K562 (cell line): Measurements from ENCODE around the gene COPG2. TPM values are rescaled to one million over a fixed set of nuclear protein-coding genes. Genes with fewer than 3 reads are reported as not detected.

ENCODE experiments used
- ATAC-seq: fragments of 200-7000 bp; cut with Tn5 transposase; 3 replicates; pipeline ENCODE4 v1.9.1; 2020; ENCODE audit warnings: moderate library complexity
- BruUV-seq: library from RNA; stranded (reverse); fragments of 400-500 nt; replicated peaks from 2 replicates; lab custom pipeline; 2021; lab: Mats Ljungman, UMichigan
- CTCF ChIA-PET: fragments of 300-600 bp; formaldehyde crosslinking; extraction: SDS; loops from one replicate; lab custom pipeline; 2021; ENCODE audit warnings: low intra/inter-chr PET ratio; lab: Yijun Ruan, JAX
- POLR2A ChIA-PET: fragments of 300-600, 350-650 bp; sonication (Branson Sonifier 250); formaldehyde crosslinking; extraction: SDS; loops from one replicate; lab custom pipeline; 2021; ENCODE audit warnings: antibody characterized with exemption, inconsistent platforms; lab: Yijun Ruan, JAX
- DNase-seq, 4 experiments: peaks; one replicate each; pipeline versions ENCODE4 v3.0.0 to v3.0.0-alpha.2; 2011 to 2018; ENCODE audit warnings: low spot score in 3 of 4, mixed read lengths in 3 of 4; ENCODE audit errors: extremely low read depth in 1 of 4
- FAIRE-seq: peaks from 2 replicates; lab custom pipeline; 2011; peaks lifted over from hg19 to GRCh38; lab: Jason Lieb, UNC
- H2AFZ ChIP-seq: 2 replicates; pipeline ENCODE4 v1.6.0; 2011; ENCODE audit warnings: low read depth, low read length, control low read depth, inconsistent platforms
- H3K27ac ChIP-seq: fragments of 200-600 bp; 3 replicates; pipeline ENCODE4 v1.8.0; 2011; ENCODE audit warnings: low read depth, mild to moderate bottlenecking, control low read depth, inconsistent platforms, low read length, moderate library complexity, mixed read lengths; ENCODE audit errors: extremely low read depth
- H3K27me3 ChIP-seq, 2 experiments: fragments of 300-600 bp in 1 of 2; 2 replicates in 1 of 2; 3 replicates in 1 of 2; pipeline versions ENCODE4 v1.6.0 to v1.8.0; 2011; ENCODE audit warnings: inconsistent platforms in 2 of 2, low read length in 2 of 2, mild to moderate bottlenecking in 1 of 2, mixed read lengths in 1 of 2, moderate library complexity in 1 of 2; ENCODE audit not compliant: control insufficient read depth in 2 of 2, insufficient read depth in 2 of 2
- H3K36me3 ChIP-seq: fragments of 300-600 bp; 3 replicates; pipeline ENCODE4 v1.8.0; 2011; ENCODE audit warnings: mild to moderate bottlenecking, low read length, inconsistent platforms; ENCODE audit not compliant: control insufficient read depth, insufficient read depth
- H3K4me1 ChIP-seq, 2 experiments: fragments of 200-600 bp in 1 of 2; replicated peaks in 1 of 2; 2 replicates in 1 of 2; 3 replicates in 1 of 2; pipeline versions ENCODE4 v1.5.1 to v1.8.0; 2011; ENCODE audit warnings: inconsistent platforms in 2 of 2, low read length in 2 of 2, mild to moderate bottlenecking in 1 of 2, mixed read lengths in 1 of 2, moderate library complexity in 1 of 2; ENCODE audit not compliant: control insufficient read depth in 2 of 2, insufficient read depth in 2 of 2
- H3K4me2 ChIP-seq: 2 replicates; pipeline ENCODE4 v1.6.1; 2011; ENCODE audit warnings: low read length, control low read depth, inconsistent platforms, mixed read lengths; ENCODE audit not compliant: insufficient read depth
- H3K4me3 ChIP-seq: fragments of 200-600 bp; sonication (generic), shearing (Covaris generic); 2 replicates; pipeline ENCODE4 v1.5.1; 2016; ENCODE audit warnings: control low read depth, inconsistent platforms
- H3K79me2 ChIP-seq: fragments of 200-600 bp; 3 replicates; pipeline ENCODE4 v1.8.0; 2011; ENCODE audit warnings: low read length, inconsistent platforms; ENCODE audit not compliant: control insufficient read depth, insufficient read depth
- H3K9ac ChIP-seq, 2 experiments: 2 replicates each; pipeline versions ENCODE4 v1.6.0 to v1.6.1; 2011; ENCODE audit warnings: low read depth in 2 of 2, low read length in 2 of 2, control low read depth in 1 of 2, inconsistent platforms in 1 of 2, mild to moderate bottlenecking in 1 of 2, mixed read lengths in 1 of 2; ENCODE audit not compliant: insufficient read depth in 1 of 2
- H3K9me1 ChIP-seq: one replicate; pipeline ENCODE4 v1.6.0; 2011; ENCODE audit warnings: inconsistent platforms, mild to moderate bottlenecking, low read length, moderate library complexity; ENCODE audit not compliant: control insufficient read depth, insufficient read depth
- H3K9me3 ChIP-seq: replicated peaks from 2 replicates; pipeline ENCODE4 v1.5.1; 2011; ENCODE audit warnings: low read depth, low read length, inconsistent platforms; ENCODE audit not compliant: control insufficient read depth, insufficient read depth
- H4K20me1 ChIP-seq: replicated peaks from 2 replicates; pipeline ENCODE4 v1.6.1; 2011; ENCODE audit warnings: low read length, inconsistent platforms, mixed read lengths; ENCODE audit not compliant: control insufficient read depth, insufficient read depth
- IRF1 ChIP-seq: sonication (generic); formaldehyde crosslinking; IDR thresholded peaks from 2 replicates; pipeline ENCODE4 v1.8.0; 2022; ENCODE audit warnings: missing genetic modification reagents, mild to moderate bottlenecking, borderline replicate concordance
- RFX5 ChIP-seq: IDR thresholded peaks from 2 replicates; pipeline ENCODE4 v1.6.1; 2011; ENCODE audit warnings: low read depth, mild to moderate bottlenecking, improper control_type of control experiment, low read length
- SREBF1 ChIP-seq: fragments of 150-350 bp; IDR thresholded peaks from 2 replicates; pipeline ENCODE4 v1.6.1; 2014; ENCODE audit warnings: antibody characterized with exemption, low read depth, low read length, borderline replicate concordance
- TEAD2 ChIP-seq: fragments of 450-650 bp; IDR thresholded peaks from 2 replicates; pipeline ENCODE4 v1.6.1; 2016; ENCODE audit warnings: missing genetic modification characterization, control low read depth, missing compliant biosample characterization
- WGBS: fragments of 100-300 bp; shearing (Covaris generic); methylation state at CpG from one replicate; pipeline ENCODE4 v1.1.6; 2016; ENCODE audit warnings: low coverage, mixed read lengths; ENCODE audit not compliant: insufficient coverage; ENCODE audit errors: missing lambda C conversion rate; 5-methylcytosine and 5-hydroxymethylcytosine counted together
- in situ Hi-C: fragments of 300-500 bp; cut with MboI; formaldehyde crosslinking; loops from 4 replicates; pipeline ENCODE4 v1.15.0; 2018; ENCODE audit warnings: inconsistent platforms, mixed read lengths
- intact Hi-C: fragments of 100-400 bp; cut with micrococcal nuclease; formaldehyde crosslinking; loops from 2 replicates; pipeline ENCODE4 v1.14.2; 2022
- polyA plus RNA-seq, 8 experiments: library from polyadenylated mRNA; depleted of rRNA in 4 of 8; stranded (reverse) in 5 of 8; unstranded in 3 of 8; fragments of >200 nt; fragmentation: Nextera tagmentation in 2 of 8; fragmentation: Illumina TruSeq in 1 of 8; extraction: Ambion mirVana in 2 of 8; extraction: Trizol in 1 of 8; gene quantifications; 2 replicates each; pipeline versions ENCODE4 v1.2.1 to v1.2.3, GENCODE V29; 2011 to 2014; ENCODE audit warnings: inconsistent platforms in 1 of 8, missing spikeins in 1 of 8
- total RNA-seq, 7 experiments: library from RNA; depleted of rRNA in 6 of 7; stranded (reverse); fragments of >200 nt in 6 of 7; fragmentation: Illumina TruSeq in 2 of 7; extraction: Trizol in 2 of 7; gene quantifications; 2 replicates each; pipeline versions ENCODE4 v1.2.1 to v1.2.3, GENCODE V29; 2011 to 2021; ENCODE audit warnings: low replicate concordance in 1 of 7

COPG2 gene
- total and polyA plus RNA-seq, 9 of the 15 experiments (the other 6 are each of a cell fraction or from before 2014, with no cell fraction given), result 6.6 to 104 (median 32.5) TPM

- TF ChIP-seq IRF1 (CRISPR knock-in tag), result no peak
Observed at GRCh38 chr7:130673066-130673465, 4.5 kb upstream of the COPG2 start (continued).

GRCh38 chr7:130672146-130672545, 3.6 kb upstream of the COPG2 start:
- ATAC-seq (no peak), FAIRE-seq (no peak), DNase-seq (no peak)
- no TSS peak for BruUV-seq
- Histone ChIP-seq H3K27ac (no peak overlapping the region), H3K9ac (no peak overlapping the region), H3K4me1 (peaks cover 9 to 10% of the 10 kb centered on the region in 2 experiments; a peak in 4 of 5 replicates), H3K9me1 (no peaks in the 10 kb centered on the region), H4K20me1 (no peaks in the 10 kb centered on the region), H3K36me3 (no peaks in the 10 kb centered on the region), H3K79me2 (peaks cover 5% of the 10 kb centered on the region; the same call in 2 of the 3 replicates), H2AFZ (no peak overlapping the region), H3K27me3 (peaks cover 7 to 8% of the 10 kb centered on the region in 2 experiments; a peak in 3 of 5 replicates), H3K9me3 (no peaks in the 10 kb centered on the region), H3K4me3 (no peak overlapping the region), H3K4me2 (no peak overlapping the region)
- 54% methylated on average over 4 of the region's 4 CpGs for WGBS
- POLR2A ChIA-PET, result interaction anchor here (0.7 kb wide), 1 partner anchor 604 kb away, joined by 4 read pairs; no protein-coding TSS in a partner anchor
- no peak for TF ChIP-seq TEAD2
- no peak for TF ChIP-seq SREBF1
- no peak for TF ChIP-seq RFX5
- CTCF ChIA-PET, result no interaction called here
- in situ Hi-C loops, result no loop called here
- intact Hi-C loops, result no loop called here
